AG04450 (cell line): Measurements from ENCODE around the gene TFG. TPM values are rescaled to one million over a fixed set of nuclear protein-coding genes. Genes with fewer than 3 reads are reported as not detected.

Experiments
- CTCF ChIA-PET: fragments of 300-600, 350-600 bp; formaldehyde crosslinking; extraction: SDS; loops from one replicate; lab custom pipeline; 2022; ENCODE audit warnings: antibody characterized with exemption, inconsistent platforms; lab: Charles Lee
- POLR2A ChIA-PET: fragments of 350-600 bp; formaldehyde crosslinking; extraction: SDS; loops from one replicate; lab custom pipeline; 2021; ENCODE audit warnings: antibody characterized with exemption, inconsistent platforms; lab: Yijun Ruan, JAX
- DNase-seq: peaks from one replicate; pipeline ENCODE4 v3.0.0-alpha.2; 2011; ENCODE audit warnings: low read depth, low spot score
- H3K27ac ChIP-seq: one replicate; pipeline ENCODE4 v1.5.1; 2012; ENCODE audit warnings: low read depth, low read length, control low read depth
- H3K27me3 ChIP-seq: one replicate; pipeline ENCODE4 v1.6.0; 2012; ENCODE audit warnings: low read length; ENCODE audit not compliant: control insufficient read depth, insufficient read depth
- H3K4me3 ChIP-seq: 2 replicates; pipeline ENCODE4 v1.5.1; 2011; ENCODE audit warnings: mild to moderate bottlenecking, low read depth, low read length, control low read depth
- H3K9me3 ChIP-seq: 2 replicates; pipeline ENCODE4 v1.5.1; 2012; ENCODE audit warnings: low read length; ENCODE audit not compliant: control insufficient read depth, insufficient read depth
- CTCF ChIP-seq: IDR thresholded peaks from 2 replicates; pipeline ENCODE4 v1.5.1; 2011; ENCODE audit warnings: low read depth, low read length, control low read depth, inconsistent platforms
- polyA plus RNA-seq: library from polyadenylated mRNA; depleted of rRNA; stranded (reverse); fragments of >200 nt; gene quantifications from 2 replicates; pipeline ENCODE4 v1.2.3, GENCODE V29; 2011; rRNA removed

Gene TFG
- polyA plus RNA-seq, 1 experiment: 99.8 TPM

- no peak overlapping the region for H3K27ac ChIP-seq
- no peak overlapping the region for H3K4me3 ChIP-seq
- H3K9me3 ChIP-seq: no peaks in the 10 kb centered on the region
- DNase-seq: peak; percentile 16
- CTCF ChIA-PET: interaction anchor here (0.6 to 2.3 kb wide), 5 partner anchors 12 to 513 kb away, joined by 3 to 17 read pairs (median 7); no protein-coding TSS in a partner anchor
- no peak for TF ChIP-seq CTCF
- H3K27me3 ChIP-seq: no peaks in the 10 kb centered on the region
- POLR2A ChIA-PET: no interaction called here
These were observed 88.7 kb downstream of the TFG start for GRCh38 chr3:100798012-100798411.

Other genes with a start within 250 kb of the TFG start
- gene TMEM45A, start 216.9 kb upstream of the TFG start, polyA plus RNA-seq: 33.0 and 42.8 TPM in 2 replicates
- not detected in 2 replicates for gene ADGRG7, start 99.9 kb upstream of the TFG start, polyA plus RNA-seq